SK-N-SH treated with all-trans-retinoic acid at 6 μM for 48 hours (cell line): Measurements from ENCODE around the gene GNA14.

Experiments
- ARNTL ChIP-seq: fragments of 450-650 bp; formaldehyde crosslinking; IDR thresholded peaks from 2 replicates; pipeline ENCODE4 v1.5.0; 2020; ENCODE audit warnings: low read depth, mild to moderate bottlenecking, moderate library complexity, borderline replicate concordance
- BACH2 ChIP-seq: fragments of 250-450 bp; sonication (Bioruptor Pico); IDR thresholded peaks from 2 replicates; pipeline ENCODE4 v1.9.0; 2021; ENCODE audit warnings: mild to moderate bottlenecking, borderline replicate concordance
- CREB5 ChIP-seq: fragments of 250-450 bp; sonication (Bioruptor Pico); IDR thresholded peaks from 2 replicates; pipeline ENCODE4 v1.5.1; 2020; ENCODE audit warnings: low read depth, mild to moderate bottlenecking, moderate library complexity
- CSDC2 ChIP-seq: fragments of 250-450 bp; sonication (Bioruptor Pico); IDR thresholded peaks from 2 replicates; pipeline ENCODE4 v1.5.0; 2020; ENCODE audit warnings: mild to moderate bottlenecking, moderate library complexity
- CSRNP3 ChIP-seq: fragments of 250-450 bp; sonication (Bioruptor Pico); IDR thresholded peaks from 2 replicates; pipeline ENCODE4 v1.5.1; 2021; ENCODE audit warnings: mild to moderate bottlenecking, moderate library complexity
- OSR1 ChIP-seq: fragments of 250-450 bp; sonication (Bioruptor Pico); IDR thresholded peaks from 2 replicates; pipeline ENCODE4 v1.8.0; 2022; ENCODE audit warnings: moderate library complexity, mild to moderate bottlenecking, inconsistent platforms
- PATZ1 ChIP-seq: fragments of 250-450 bp; sonication (Bioruptor Pico); IDR thresholded peaks from 2 replicates; pipeline ENCODE4 v1.8.0; 2020; ENCODE audit warnings: mild to moderate bottlenecking, moderate library complexity, borderline replicate concordance
- POU6F1 ChIP-seq: fragments of 250-450 bp; sonication (Bioruptor Pico); IDR thresholded peaks from 2 replicates; pipeline ENCODE4 v1.8.0; 2021; ENCODE audit warnings: low read depth, mild to moderate bottlenecking, moderate library complexity, borderline replicate concordance
- PPARA ChIP-seq: fragments of 250-450 bp; sonication (Bioruptor Pico); IDR thresholded peaks from 2 replicates; pipeline ENCODE4 v1.5.0; 2020; ENCODE audit warnings: mild to moderate bottlenecking, borderline replicate concordance
- RARB ChIP-seq: fragments of 250-450 bp; sonication (Bioruptor Pico); IDR thresholded peaks from 2 replicates; pipeline ENCODE4 v1.8.0; 2021; ENCODE audit warnings: mild to moderate bottlenecking, moderate library complexity
- SNAI2 ChIP-seq: fragments of 250-450 bp; sonication (Bioruptor Pico); IDR thresholded peaks from 2 replicates; pipeline ENCODE4 v1.5.0; 2020; ENCODE audit warnings: mild to moderate bottlenecking, moderate library complexity
- TOX ChIP-seq: fragments of 250-450 bp; sonication (Bioruptor Pico); IDR thresholded peaks from 2 replicates; pipeline ENCODE4 v1.8.0; 2021; ENCODE audit warnings: mild to moderate bottlenecking, moderate library complexity, borderline replicate concordance
- ZC3H10 ChIP-seq: fragments of 250-450 bp; sonication (Bioruptor Pico); IDR thresholded peaks from 2 replicates; pipeline ENCODE4 v1.5.1; 2021; ENCODE audit warnings: mild to moderate bottlenecking, moderate library complexity
- ZNF8 ChIP-seq: fragments of 450-650 bp; formaldehyde crosslinking; IDR thresholded peaks from 2 replicates; pipeline ENCODE4 v1.5.0; 2020; ENCODE audit warnings: mild to moderate bottlenecking, moderate library complexity

GRCh38 chr9:77418226-77418625, 229.9 kb downstream of the GNA14 start:
- no peak for TF ChIP-seq CREB5 (CRISPR knock-in tag)
- no peak for TF ChIP-seq ARNTL (CRISPR knock-in tag)
- TF ChIP-seq RARB (CRISPR knock-in tag) = no peak
- no peak for TF ChIP-seq ZC3H10 (CRISPR knock-in tag)
- TF ChIP-seq CSRNP3 (CRISPR knock-in tag) = no peak
- no peak for TF ChIP-seq PATZ1 (CRISPR knock-in tag)
- no peak for TF ChIP-seq BACH2 (CRISPR knock-in tag)
- no peak for TF ChIP-seq OSR1 (CRISPR knock-in tag)
- TF ChIP-seq PPARA (CRISPR knock-in tag) = no peak
- TF ChIP-seq TOX (CRISPR knock-in tag) = no peak
- TF ChIP-seq SNAI2 (CRISPR knock-in tag) = no peak
- TF ChIP-seq POU6F1 (CRISPR knock-in tag) = no peak
- TF ChIP-seq ZNF8 = no peak
- no peak for TF ChIP-seq CSDC2 (CRISPR knock-in tag)
